Neural cell (in vitro differentiated cells): ENCODE data around the gene BNIP3. TPM values are rescaled to one million over a fixed set of nuclear protein-coding genes. Genes with fewer than 3 reads are reported as not detected.

Experiments used
- H2AFZ ChIP-seq: fragments of 200-600, 300-800 bp; sonication (generic), shearing (Covaris generic); 2 replicates; pipeline ENCODE4 v1.6.0; 2014; ENCODE audit warnings: low read depth, mild to moderate bottlenecking, antibody characterized with exemption, low read length, moderate library complexity
- H3F3A ChIP-seq: fragments of 200-600 bp; shearing (Covaris generic); 2 replicates; pipeline ENCODE4 v1.6.1; 2016; ENCODE audit warnings: mild to moderate bottlenecking, moderate library complexity, mixed read lengths, antibody characterized with exemption, low read length; ENCODE audit not compliant: insufficient read depth, poor library complexity, severe bottlenecking
- H3K27ac ChIP-seq: fragments of 200-600, 300-800 bp; sonication (generic), shearing (Covaris generic); 2 replicates; pipeline ENCODE4 v1.5.1; 2014; ENCODE audit warnings: mild to moderate bottlenecking, low read length, moderate library complexity
- H3K27me3 ChIP-seq: fragments of 300-800, 200-600 bp; sonication (generic), shearing (Covaris generic); 2 replicates; pipeline ENCODE4 v1.6.0; 2014; ENCODE audit warnings: mild to moderate bottlenecking, low read depth, low read length, moderate library complexity; ENCODE audit not compliant: insufficient read depth
- H3K36me3 ChIP-seq: fragments of 300-800, 200-600 bp; sonication (generic), shearing (Covaris generic); 2 replicates; pipeline ENCODE4 v1.5.1; 2014; ENCODE audit warnings: mild to moderate bottlenecking, antibody characterized with exemption, low read length, moderate library complexity; ENCODE audit not compliant: insufficient read depth
- H3K4me2 ChIP-seq: fragments of 300-800, 200-600 bp; sonication (generic), shearing (Covaris generic); 2 replicates; pipeline ENCODE4 v1.6.0; 2014; ENCODE audit warnings: mild to moderate bottlenecking, low read length
- H3K4me3 ChIP-seq: fragments of 300-800, 200-600 bp; sonication (generic), shearing (Covaris generic); 2 replicates; pipeline ENCODE4 v1.5.1; 2014; ENCODE audit warnings: mild to moderate bottlenecking, low read length, moderate library complexity
- H3K79me2 ChIP-seq: fragments of 200-600 bp; shearing (Covaris generic); replicated peaks from 2 replicates; pipeline ENCODE4 v1.6.0; 2014; ENCODE audit warnings: mild to moderate bottlenecking, low read length, moderate library complexity; ENCODE audit not compliant: insufficient read depth
- H3K9ac ChIP-seq: fragments of 300-800, 200-600 bp; sonication (generic), shearing (Covaris generic); 2 replicates; pipeline ENCODE4 v1.6.1; 2016; ENCODE audit warnings: mild to moderate bottlenecking, low read length, mixed read lengths
- H3K9me2 ChIP-seq: fragments of 200-600 bp; shearing (Covaris generic); 2 replicates; pipeline ENCODE4 v1.6.1; 2016; ENCODE audit warnings: mild to moderate bottlenecking, low read length, mixed read lengths; ENCODE audit not compliant: insufficient read depth
- H3K9me3 ChIP-seq: fragments of 200-600, 300-800 bp; sonication (generic), shearing (Covaris generic); 2 replicates; pipeline ENCODE4 v1.6.1; 2016; ENCODE audit warnings: mild to moderate bottlenecking, mixed run types, low read length, moderate library complexity, mixed read lengths
- H4K20me1 ChIP-seq: fragments of 200-600 bp; shearing (Covaris generic); 2 replicates; pipeline ENCODE4 v1.6.1; 2016; ENCODE audit warnings: mild to moderate bottlenecking, mixed run types; ENCODE audit not compliant: insufficient read depth
- EP300 ChIP-seq: fragments of 450-650 bp; conservative IDR thresholded peaks from 2 replicates; pipeline ENCODE4 v1.6.1; 2014; ENCODE audit warnings: antibody characterized with exemption, mild to moderate bottlenecking, moderate library complexity; ENCODE audit not compliant: poor library complexity, severe bottlenecking
- EZH2 ChIP-seq: fragments of 200-600, 300-800 bp; shearing (Covaris generic), sonication (generic); IDR thresholded peaks from 2 replicates; pipeline ENCODE4 v1.6.1; 2014; ENCODE audit warnings: antibody characterized with exemption, low read length, borderline replicate concordance, mild to moderate bottlenecking; ENCODE audit not compliant: insufficient read depth, poor library complexity, severe bottlenecking
- MXI1 ChIP-seq: fragments of 450-650 bp; conservative IDR thresholded peaks from 2 replicates; pipeline ENCODE4 v1.6.1; 2014; ENCODE audit warnings: antibody characterized with exemption, mild to moderate bottlenecking; ENCODE audit not compliant: poor library complexity, severe bottlenecking
- POLR2AphosphoS5 ChIP-seq: IDR thresholded peaks from 2 replicates; pipeline ENCODE4 v1.6.1; 2012
- RAD21 ChIP-seq: fragments of 450-650 bp; conservative IDR thresholded peaks from 2 replicates; pipeline ENCODE4 v1.6.1; 2014; ENCODE audit warnings: antibody characterized with exemption, mild to moderate bottlenecking, moderate library complexity
- SMC3 ChIP-seq: fragments of 450-650 bp; conservative IDR thresholded peaks from 2 replicates; pipeline ENCODE4 v1.6.1; 2014; ENCODE audit warnings: antibody characterized with exemption, mild to moderate bottlenecking, moderate library complexity; ENCODE audit not compliant: poor library complexity
- TAF1 ChIP-seq: IDR thresholded peaks from 2 replicates; pipeline ENCODE4 v1.6.1; 2012; ENCODE audit warnings: low read depth
- polyA plus RNA-seq: library from polyadenylated mRNA; depleted of rRNA; stranded (reverse); fragments of >200 nt; gene quantifications from 2 replicates; pipeline ENCODE4 v1.2.3, GENCODE V29; 2014
- TF ChIP-seq, protein P1 (sequence below): fragments of 450-650 bp; IDR thresholded peaks from 2 replicates; pipeline ENCODE4 v1.5.1; 2014; ENCODE audit warnings: antibody characterized with exemption, mild to moderate bottlenecking, moderate library complexity; ENCODE audit not compliant: poor library complexity, severe bottlenecking
- TF ChIP-seq, protein P2 (sequence below): IDR thresholded peaks from 2 replicates; pipeline ENCODE4 v1.6.1; 2012; ENCODE audit warnings: borderline replicate concordance

The BNIP3 gene
- polyA plus RNA-seq, 1 donor from 2014 or later, result 77.1 TPM

DNA sequence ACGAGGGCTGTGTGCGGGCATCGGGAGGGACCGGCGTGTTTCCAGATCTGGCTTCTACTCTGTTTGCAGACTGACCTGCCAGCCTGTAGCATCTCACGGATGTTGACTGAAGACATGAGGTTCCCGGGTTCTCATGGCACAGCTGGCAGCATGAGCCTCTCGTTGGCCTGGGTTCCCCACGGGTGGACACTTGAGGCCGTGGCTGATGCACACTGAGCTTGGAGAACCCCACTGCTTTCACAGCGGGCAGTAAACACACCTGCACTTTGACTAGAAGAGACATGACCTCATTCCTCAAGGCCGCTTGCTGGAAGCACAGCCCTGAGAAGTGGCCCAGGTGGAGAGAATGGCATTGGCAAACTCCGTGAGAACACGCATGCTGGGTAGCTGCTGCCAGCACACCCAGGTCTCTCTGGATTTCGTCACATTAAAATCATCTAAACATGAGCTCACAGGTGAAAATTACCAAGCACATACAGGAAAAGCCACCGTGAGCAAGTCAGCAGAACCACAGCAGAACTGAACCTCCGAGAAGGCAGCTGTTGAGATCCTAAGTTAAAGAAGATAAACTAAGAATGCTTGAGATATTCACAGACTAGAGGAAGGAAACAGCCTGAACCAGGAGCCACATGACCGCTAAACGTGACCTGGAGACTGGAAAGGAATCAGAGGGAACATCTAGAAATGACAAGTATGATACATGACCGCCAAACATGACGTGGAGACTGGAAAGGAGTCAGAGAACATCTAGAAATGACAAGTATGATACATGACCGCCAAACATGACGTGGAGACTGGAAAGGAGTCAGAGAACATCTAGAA lies 32.5 kb downstream of the BNIP3 start:
- peaks cover 19% of the 10 kb centered on the region for H3K36me3 ChIP-seq
- H3K4me3 ChIP-seq, result no peak overlapping the region
- H3K27me3 ChIP-seq, result no peaks in the 10 kb centered on the region
- no peaks in the 10 kb centered on the region for H3K79me2 ChIP-seq
- H3K4me2 ChIP-seq, result no peak overlapping the region
- no peaks in the 10 kb centered on the region for H3F3A ChIP-seq
- TF ChIP-seq, protein P1, sequence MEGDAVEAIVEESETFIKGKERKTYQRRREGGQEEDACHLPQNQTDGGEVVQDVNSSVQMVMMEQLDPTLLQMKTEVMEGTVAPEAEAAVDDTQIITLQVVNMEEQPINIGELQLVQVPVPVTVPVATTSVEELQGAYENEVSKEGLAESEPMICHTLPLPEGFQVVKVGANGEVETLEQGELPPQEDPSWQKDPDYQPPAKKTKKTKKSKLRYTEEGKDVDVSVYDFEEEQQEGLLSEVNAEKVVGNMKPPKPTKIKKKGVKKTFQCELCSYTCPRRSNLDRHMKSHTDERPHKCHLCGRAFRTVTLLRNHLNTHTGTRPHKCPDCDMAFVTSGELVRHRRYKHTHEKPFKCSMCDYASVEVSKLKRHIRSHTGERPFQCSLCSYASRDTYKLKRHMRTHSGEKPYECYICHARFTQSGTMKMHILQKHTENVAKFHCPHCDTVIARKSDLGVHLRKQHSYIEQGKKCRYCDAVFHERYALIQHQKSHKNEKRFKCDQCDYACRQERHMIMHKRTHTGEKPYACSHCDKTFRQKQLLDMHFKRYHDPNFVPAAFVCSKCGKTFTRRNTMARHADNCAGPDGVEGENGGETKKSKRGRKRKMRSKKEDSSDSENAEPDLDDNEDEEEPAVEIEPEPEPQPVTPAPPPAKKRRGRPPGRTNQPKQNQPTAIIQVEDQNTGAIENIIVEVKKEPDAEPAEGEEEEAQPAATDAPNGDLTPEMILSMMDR, result no peak
- TF ChIP-seq SMC3, result no peak
- no peak for TF ChIP-seq EP300
- TF ChIP-seq, protein P2, sequence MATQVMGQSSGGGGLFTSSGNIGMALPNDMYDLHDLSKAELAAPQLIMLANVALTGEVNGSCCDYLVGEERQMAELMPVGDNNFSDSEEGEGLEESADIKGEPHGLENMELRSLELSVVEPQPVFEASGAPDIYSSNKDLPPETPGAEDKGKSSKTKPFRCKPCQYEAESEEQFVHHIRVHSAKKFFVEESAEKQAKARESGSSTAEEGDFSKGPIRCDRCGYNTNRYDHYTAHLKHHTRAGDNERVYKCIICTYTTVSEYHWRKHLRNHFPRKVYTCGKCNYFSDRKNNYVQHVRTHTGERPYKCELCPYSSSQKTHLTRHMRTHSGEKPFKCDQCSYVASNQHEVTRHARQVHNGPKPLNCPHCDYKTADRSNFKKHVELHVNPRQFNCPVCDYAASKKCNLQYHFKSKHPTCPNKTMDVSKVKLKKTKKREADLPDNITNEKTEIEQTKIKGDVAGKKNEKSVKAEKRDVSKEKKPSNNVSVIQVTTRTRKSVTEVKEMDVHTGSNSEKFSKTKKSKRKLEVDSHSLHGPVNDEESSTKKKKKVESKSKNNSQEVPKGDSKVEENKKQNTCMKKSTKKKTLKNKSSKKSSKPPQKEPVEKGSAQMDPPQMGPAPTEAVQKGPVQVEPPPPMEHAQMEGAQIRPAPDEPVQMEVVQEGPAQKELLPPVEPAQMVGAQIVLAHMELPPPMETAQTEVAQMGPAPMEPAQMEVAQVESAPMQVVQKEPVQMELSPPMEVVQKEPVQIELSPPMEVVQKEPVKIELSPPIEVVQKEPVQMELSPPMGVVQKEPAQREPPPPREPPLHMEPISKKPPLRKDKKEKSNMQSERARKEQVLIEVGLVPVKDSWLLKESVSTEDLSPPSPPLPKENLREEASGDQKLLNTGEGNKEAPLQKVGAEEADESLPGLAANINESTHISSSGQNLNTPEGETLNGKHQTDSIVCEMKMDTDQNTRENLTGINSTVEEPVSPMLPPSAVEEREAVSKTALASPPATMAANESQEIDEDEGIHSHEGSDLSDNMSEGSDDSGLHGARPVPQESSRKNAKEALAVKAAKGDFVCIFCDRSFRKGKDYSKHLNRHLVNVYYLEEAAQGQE, result no peak
- TF ChIP-seq MXI1, result no peak
- no peak for TF ChIP-seq POLR2AphosphoS5
- no peak overlapping the region for H2AFZ ChIP-seq
- no peaks in the 10 kb centered on the region for H3K9me2 ChIP-seq
- no peak overlapping the region for H3K27ac ChIP-seq
- H4K20me1 ChIP-seq, result no peaks in the 10 kb centered on the region
- H3K9me3 ChIP-seq, result no peaks in the 10 kb centered on the region
- H3K9ac ChIP-seq, result no peak overlapping the region

DNA sequence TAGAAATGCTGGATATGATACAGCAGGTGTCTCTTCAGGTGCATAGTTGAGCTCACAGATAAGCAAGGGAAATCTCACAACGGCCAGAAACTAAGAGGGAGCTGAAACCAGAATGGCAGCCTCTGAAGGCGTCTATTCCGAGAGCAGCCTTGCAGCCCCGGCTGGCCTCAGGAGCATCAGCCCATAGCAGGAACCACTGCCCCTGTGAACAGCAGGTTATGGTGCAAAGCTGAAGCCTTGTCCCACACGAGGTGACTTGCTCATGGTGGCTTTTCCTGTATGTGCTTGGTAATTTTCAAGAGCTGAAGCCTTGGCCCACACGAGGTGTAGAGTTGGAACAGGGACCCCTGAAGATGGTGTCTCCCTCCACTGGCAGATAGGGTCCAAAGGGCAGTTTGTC lies 33.2 kb downstream of the BNIP3 start:
- Histone ChIP-seq H3F3A (no peaks in the 10 kb centered on the region), H3K27ac (no peak overlapping the region), H3K27me3 (no peaks in the 10 kb centered on the region), H3K9ac (no peak overlapping the region), H3K9me3 (no peaks in the 10 kb centered on the region), H3K4me2 (no peak overlapping the region), H3K9me2 (no peaks in the 10 kb centered on the region), H3K79me2 (no peaks in the 10 kb centered on the region), H4K20me1 (no peaks in the 10 kb centered on the region), H3K4me3 (no peak overlapping the region), H2AFZ (no peak overlapping the region), H3K36me3 (peaks cover 19% of the 10 kb centered on the region)
- TF ChIP-seq, protein P2, result no peak
- TF ChIP-seq EP300 (no peak), TAF1 (no peak), SMC3 (no peak), EZH2 (no peak), MXI1 (no peak), POLR2AphosphoS5 (no peak), RAD21 (no peak)
- TF ChIP-seq, protein P1, result no peak
